Tibial nerve (tissue), 4 donors: ENCODE measurements around the gene IL17RD.

ENCODE experiments used
- CTCF ChIP-seq, 5 experiments: fragments of 200-600 bp in 3 of 5; fragments of 450-650 bp in 2 of 5; sonication (generic) in 3 of 5; IDR thresholded peaks; one replicate each; pipeline ENCODE4 v1.5.1; 2016 to 2019; ENCODE audit warnings: antibody characterized with exemption in 5 of 5, mild to moderate bottlenecking in 3 of 5, moderate library complexity in 2 of 5
- EP300 ChIP-seq, 2 donors: sonication (generic); formaldehyde crosslinking; IDR thresholded peaks; one replicate each; pipeline ENCODE4 v1.6.1; 2017; ENCODE audit warnings: antibody characterized with exemption in 2 of 2, mild to moderate bottlenecking in 1 of 2
- POLR2A ChIP-seq, 2 donors: fragments of 450-650 bp; IDR thresholded peaks; one replicate each; pipeline ENCODE4 v1.6.1; 2017; ENCODE audit warnings: antibody characterized with exemption in 2 of 2, mild to moderate bottlenecking in 2 of 2, moderate library complexity in 2 of 2

GRCh38 chr3:57066471-57066870, 98.7 kb downstream of the IL17RD start:
- TF ChIP-seq CTCF (IDR thresholded peaks at IDR 0.05), result no peak
- no peak for TF ChIP-seq EP300 (IDR thresholded peaks at IDR 0.05)
- TF ChIP-seq POLR2A (IDR thresholded peaks at IDR 0.05), result no peak
